OCI-LY3 (cell line): ENCODE results near the gene HCRTR1.

Source experiments
- EZH2phosphoT487 ChIP-seq: fragments of 200-600 bp; shearing (Covaris generic); IDR thresholded peaks from 2 replicates; pipeline ENCODE4 v1.6.1; 2018; ENCODE audit warnings: antibody characterized with exemption, mixed run types, low read depth
- TF ChIP-seq, protein P1 (sequence below): fragments of 200-600, 300-600 bp; sonication (generic); IDR thresholded peaks from 2 replicates; pipeline ENCODE4 v1.5.1; 2014; ENCODE audit warnings: antibody characterized with exemption, low read length, low read depth

DNA sequence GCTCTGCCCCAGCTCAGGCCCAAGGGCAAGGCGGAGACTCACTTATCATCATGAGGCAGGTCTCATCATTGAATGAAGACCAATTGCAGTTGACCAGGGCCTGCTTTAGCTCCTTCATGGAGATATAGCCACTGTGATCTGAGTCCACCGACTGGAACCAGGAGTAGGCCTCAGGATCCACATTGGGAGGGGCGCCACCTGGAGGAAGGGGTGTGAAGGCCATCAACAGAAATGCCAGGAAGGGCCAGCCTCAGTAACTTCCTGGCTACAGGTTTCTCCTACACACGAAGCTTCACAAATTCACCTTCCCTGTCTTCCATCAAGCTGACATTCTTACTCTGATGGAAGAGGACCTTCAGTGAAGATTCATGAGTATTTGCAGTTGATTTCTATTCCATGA, 15.6 kb downstream of the HCRTR1 start:
- TF ChIP-seq, protein P1, sequence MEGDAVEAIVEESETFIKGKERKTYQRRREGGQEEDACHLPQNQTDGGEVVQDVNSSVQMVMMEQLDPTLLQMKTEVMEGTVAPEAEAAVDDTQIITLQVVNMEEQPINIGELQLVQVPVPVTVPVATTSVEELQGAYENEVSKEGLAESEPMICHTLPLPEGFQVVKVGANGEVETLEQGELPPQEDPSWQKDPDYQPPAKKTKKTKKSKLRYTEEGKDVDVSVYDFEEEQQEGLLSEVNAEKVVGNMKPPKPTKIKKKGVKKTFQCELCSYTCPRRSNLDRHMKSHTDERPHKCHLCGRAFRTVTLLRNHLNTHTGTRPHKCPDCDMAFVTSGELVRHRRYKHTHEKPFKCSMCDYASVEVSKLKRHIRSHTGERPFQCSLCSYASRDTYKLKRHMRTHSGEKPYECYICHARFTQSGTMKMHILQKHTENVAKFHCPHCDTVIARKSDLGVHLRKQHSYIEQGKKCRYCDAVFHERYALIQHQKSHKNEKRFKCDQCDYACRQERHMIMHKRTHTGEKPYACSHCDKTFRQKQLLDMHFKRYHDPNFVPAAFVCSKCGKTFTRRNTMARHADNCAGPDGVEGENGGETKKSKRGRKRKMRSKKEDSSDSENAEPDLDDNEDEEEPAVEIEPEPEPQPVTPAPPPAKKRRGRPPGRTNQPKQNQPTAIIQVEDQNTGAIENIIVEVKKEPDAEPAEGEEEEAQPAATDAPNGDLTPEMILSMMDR: peak; percentile 47
- no peak for TF ChIP-seq EZH2phosphoT487
